Mesenchymal stem cell (in vitro differentiated cells and primary cell): ENCODE measurements around the gene P3H4.
"Not testable (repeated sequence)": the region's sequence is repeated elsewhere in the genome, so short reads cannot be mapped to it uniquely, and the experiment has no call there.

ENCODE experiments used
- DNase-seq: peaks from one replicate; pipeline ENCODE4 v3.0.0-alpha.2; 2013
- H2AFZ ChIP-seq: one replicate; pipeline ENCODE4 v1.6.1; 2013; ENCODE audit warnings: low read depth, mild to moderate bottlenecking, control low read depth, inconsistent platforms, low read length, moderate library complexity
- H2AK5ac ChIP-seq: 2 replicates; pipeline ENCODE4 v1.6.1; 2013; ENCODE audit warnings: low read length, moderate library complexity, mild to moderate bottlenecking, inconsistent platforms; ENCODE audit not compliant: severe bottlenecking
- H2BK120ac ChIP-seq: one replicate; pipeline ENCODE4 v1.6.1; 2013; ENCODE audit warnings: low read depth, mild to moderate bottlenecking, inconsistent platforms, low read length, moderate library complexity
- H2BK12ac ChIP-seq, 2 experiments: one replicate each; pipeline ENCODE4 v1.6.1; 2013; ENCODE audit warnings: inconsistent platforms in 2 of 2, low read length in 2 of 2, mild to moderate bottlenecking in 2 of 2, moderate library complexity in 2 of 2, control low read depth in 1 of 2
- H2BK15ac ChIP-seq: one replicate; pipeline ENCODE4 v1.6.1; 2013; ENCODE audit warnings: mild to moderate bottlenecking, low read depth, inconsistent platforms; ENCODE audit not compliant: poor library complexity, severe bottlenecking
- H2BK5ac ChIP-seq: 2 replicates; pipeline ENCODE4 v1.6.1; 2013; ENCODE audit warnings: low read depth, mild to moderate bottlenecking, low read length, control low read depth, inconsistent platforms; ENCODE audit not compliant: poor library complexity, severe bottlenecking
- H3K14ac ChIP-seq, 2 experiments: one replicate each; pipeline ENCODE4 v1.6.1; 2013; ENCODE audit warnings: inconsistent platforms in 2 of 2, low read length in 2 of 2, control low read depth in 1 of 2, mild to moderate bottlenecking in 1 of 2, moderate library complexity in 1 of 2
- H3K18ac ChIP-seq, 2 experiments: one replicate each; pipeline ENCODE4 v1.6.1; 2013; ENCODE audit warnings: inconsistent platforms in 2 of 2, low read length in 2 of 2, control low read depth in 1 of 2, low read depth in 1 of 2, mild to moderate bottlenecking in 1 of 2
- H3K23ac ChIP-seq, 2 experiments: one replicate each; pipeline ENCODE4 v1.6.1; 2013; ENCODE audit warnings: inconsistent platforms in 2 of 2, low read length in 2 of 2, mild to moderate bottlenecking in 2 of 2, moderate library complexity in 2 of 2, control low read depth in 1 of 2
- H3K27ac ChIP-seq: 2 replicates; pipeline ENCODE4 v1.5.1; 2013; ENCODE audit warnings: mild to moderate bottlenecking, moderate library complexity, low read length, control low read depth, inconsistent platforms; ENCODE audit not compliant: poor library complexity, severe bottlenecking
- H3K27me3 ChIP-seq, 2 experiments: 2 replicates each; pipeline versions ENCODE4 v1.6.1 to v1.7.0; 2013; ENCODE audit warnings: low read length in 2 of 2, mild to moderate bottlenecking in 2 of 2, moderate library complexity in 2 of 2, control low read depth in 1 of 2, inconsistent platforms in 1 of 2; ENCODE audit not compliant: control insufficient read depth in 1 of 2, insufficient read depth in 1 of 2
- H3K36me3 ChIP-seq, 2 experiments: 2 replicates each; pipeline versions ENCODE4 v1.6.1 to v1.7.0; 2013; ENCODE audit warnings: low read length in 2 of 2, control low read depth in 1 of 2, inconsistent platforms in 1 of 2, low read depth in 1 of 2, mild to moderate bottlenecking in 1 of 2; ENCODE audit not compliant: insufficient read depth in 2 of 2, control insufficient read depth in 1 of 2
- H3K4ac ChIP-seq, 2 experiments: one replicate each; pipeline ENCODE4 v1.6.1; 2013; ENCODE audit warnings: inconsistent platforms in 2 of 2, low read length in 2 of 2, mild to moderate bottlenecking in 2 of 2, moderate library complexity in 2 of 2, control low read depth in 1 of 2, low read depth in 1 of 2
- H3K4me1 ChIP-seq: 2 replicates; pipeline ENCODE4 v1.6.1; 2013; ENCODE audit warnings: low read depth, low read length, control low read depth; ENCODE audit not compliant: control insufficient read depth, insufficient read depth
- H3K4me2 ChIP-seq: 2 replicates; pipeline ENCODE4 v1.6.1; 2013; ENCODE audit warnings: low read length, mild to moderate bottlenecking, inconsistent platforms; ENCODE audit not compliant: poor library complexity, severe bottlenecking
- H3K4me3 ChIP-seq, 2 experiments: 2 replicates each; pipeline versions ENCODE4 v1.5.1 to v1.7.0; 2013; ENCODE audit warnings: low read length in 2 of 2, mild to moderate bottlenecking in 2 of 2, control low read depth in 1 of 2, low read depth in 1 of 2; ENCODE audit not compliant: insufficient read depth in 1 of 2
- H3K79me1 ChIP-seq: replicated peaks from 2 replicates; pipeline ENCODE4 v1.6.1; 2013; ENCODE audit warnings: mild to moderate bottlenecking, control low read depth, low read length, inconsistent platforms; ENCODE audit not compliant: poor library complexity, severe bottlenecking
- H3K9ac ChIP-seq: 2 replicates; pipeline ENCODE4 v1.7.0; 2013; ENCODE audit warnings: mild to moderate bottlenecking, low read length, moderate library complexity
- H3K9me3 ChIP-seq: 2 replicates; pipeline ENCODE4 v1.7.0; 2013; ENCODE audit warnings: mild to moderate bottlenecking, low read length; ENCODE audit not compliant: control insufficient read depth
- H4K8ac ChIP-seq: one replicate; pipeline ENCODE4 v1.6.1; 2013; ENCODE audit warnings: inconsistent platforms, mild to moderate bottlenecking, low read length, moderate library complexity
- H4K91ac ChIP-seq: one replicate; pipeline ENCODE4 v1.6.1; 2013; ENCODE audit warnings: mild to moderate bottlenecking, low read length, inconsistent platforms
- WGBS: methylation state at CpG from one replicate; pipeline ENCODE4 v1.1.7; 2013; ENCODE audit warnings: mixed read lengths; 5-methylcytosine and 5-hydroxymethylcytosine counted together

Gene P3H4

DNA sequence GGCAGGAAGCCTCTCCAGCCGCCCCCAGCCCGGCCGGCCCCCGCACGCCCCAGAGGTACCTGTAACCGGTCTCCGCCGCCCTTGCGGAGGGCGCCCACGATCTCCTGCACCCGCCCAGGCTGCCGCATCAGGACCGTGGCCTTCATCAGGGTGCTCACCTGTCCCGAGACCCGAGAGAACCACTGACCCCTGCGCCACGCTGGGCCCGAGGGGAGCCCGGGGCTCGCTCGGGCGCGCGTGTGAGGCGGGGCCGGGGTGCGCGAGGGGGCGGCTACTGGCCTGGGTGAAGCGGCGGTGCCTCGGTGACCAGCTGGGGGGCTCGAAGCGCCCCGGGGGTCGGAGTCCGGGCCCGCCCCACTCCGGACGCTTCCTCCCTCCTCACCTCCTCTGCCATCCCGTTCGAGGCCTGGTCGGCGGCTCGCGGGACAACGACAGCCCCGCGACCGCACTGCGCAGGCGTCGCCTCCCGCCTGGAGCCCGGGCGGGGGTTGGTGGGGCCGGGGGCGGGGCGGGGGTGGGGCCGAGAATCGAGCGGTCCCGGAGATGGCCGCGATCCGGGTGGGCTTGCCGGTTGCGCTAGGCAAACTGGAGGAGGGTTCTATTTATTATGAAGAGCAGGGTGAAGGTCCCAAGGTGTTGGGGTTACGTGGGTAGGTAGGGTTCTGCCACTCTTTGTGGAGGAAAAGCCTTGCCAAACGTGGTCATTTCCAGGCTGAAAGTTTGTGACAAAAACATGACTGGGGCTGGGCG is 24.2 kb upstream of the P3H4 start, which contains the start of gene NT5C3B:
Gene NT5C3B (minus strand): TSS at position 433 of the 750 bp plus-strand sequence. CDS start 39 bp downstream, at position 394.
- Histone ChIP-seq H4K91ac (no peak within 1 kb of the TSS), H2AFZ (peak within 1 kb of the TSS; percentile 72), H3K79me1 (peaks cover 10% of the 10 kb centered on the region), H2BK5ac (no peak within 1 kb of the TSS), H4K8ac (peak within 1 kb of the TSS; percentile 66), H3K23ac (peak within 1 kb of the TSS in 1 of 2 experiments; percentile 70), H3K9ac (peak within 1 kb of the TSS; percentile 88), H3K4me2 (peak within 1 kb of the TSS; percentile 75), H2BK12ac (peak within 1 kb of the TSS in 1 of 2 experiments; percentile 17), H3K9me3 (no peaks in the 10 kb centered on the region), H3K4ac (peak within 1 kb of the TSS; percentile 15 to 60), H3K27ac (no peak within 1 kb of the TSS), H3K36me3 (peaks cover 11 to 31% of the 10 kb centered on the region in 2 experiments), H3K18ac (peak within 1 kb of the TSS; percentile 18 to 31), H3K14ac (peak within 1 kb of the TSS in 1 of 2 experiments; percentile 53), H2BK15ac (no peak within 1 kb of the TSS), H3K27me3 (no peaks in the 10 kb centered on the region), H2BK120ac (peak within 1 kb of the TSS; percentile 35), H3K4me3 (peak within 1 kb of the TSS; percentile 87 to 88), H3K4me1 (peaks cover 6% of the 10 kb centered on the region), H2AK5ac (peak within 1 kb of the TSS; percentile 27)
- peak; percentile 41 for DNase-seq
- WGBS: 9% methylated on average over 57 of the region's 72 CpGs

DNA sequence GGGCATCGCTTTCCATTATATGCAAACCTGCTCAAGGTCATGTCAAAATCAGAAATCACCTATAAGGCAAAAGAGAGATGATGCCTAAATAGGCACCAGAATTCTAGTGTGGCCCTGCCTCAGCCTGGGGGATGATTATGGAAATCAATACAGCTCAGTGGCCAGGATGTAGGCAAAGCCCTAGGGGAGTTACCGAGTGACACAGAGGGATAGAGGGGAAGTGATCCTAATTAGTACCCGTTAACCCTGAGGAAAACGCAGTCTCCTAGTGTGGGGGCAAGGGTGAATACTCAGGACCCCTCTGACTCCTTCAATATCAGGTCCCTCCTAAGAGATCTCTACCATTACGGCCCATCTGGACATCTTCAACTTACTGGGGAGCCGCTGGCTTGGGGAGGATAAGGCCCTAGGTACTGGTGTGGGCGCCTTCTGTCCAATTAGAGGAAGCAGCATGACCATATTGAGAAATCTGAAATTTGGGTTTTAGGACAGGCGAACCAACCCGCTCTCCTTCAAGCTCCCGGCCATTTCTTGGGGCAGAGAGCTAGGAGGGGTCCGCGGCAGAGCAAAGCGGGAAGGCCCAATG is 23.6 kb upstream of the P3H4 start:
- H3K23ac ChIP-seq: peak overlapping the region in 1 of 2 experiments; percentile 70
- no peaks in the 10 kb centered on the region for H3K27me3 ChIP-seq
- H3K18ac ChIP-seq: peak overlapping the region in 1 of 2 experiments; percentile 31
- peak overlapping the region; percentile 65 for H4K8ac ChIP-seq
- H3K4me1 ChIP-seq: peaks cover 6% of the 10 kb centered on the region
- H3K14ac ChIP-seq: no peak overlapping the region
- no peak overlapping the region for H2AK5ac ChIP-seq
- H2BK15ac ChIP-seq: no peak overlapping the region
- H3K4me3 ChIP-seq: peak overlapping the region; percentile 87 to 88
- peak overlapping the region; percentile 88 for H3K9ac ChIP-seq
- H2AFZ ChIP-seq: peak overlapping the region; percentile 48
- H2BK120ac ChIP-seq: peak overlapping the region; percentile 35
- H2BK5ac ChIP-seq: no peak overlapping the region
- H4K91ac ChIP-seq: no peak overlapping the region
- peak overlapping the region in 1 of 2 experiments; percentile 60 for H3K4ac ChIP-seq
- H3K4me2 ChIP-seq: peak overlapping the region; percentile 75
- no peak overlapping the region for H2BK12ac ChIP-seq
- H3K27ac ChIP-seq: no peak overlapping the region
- no peaks in the 10 kb centered on the region for H3K9me3 ChIP-seq
- WGBS: 34% methylated on average over 11 of the region's 13 CpGs
- peaks cover 10% of the 10 kb centered on the region for H3K79me1 ChIP-seq
- peaks cover 11 to 37% of the 10 kb centered on the region in 2 experiments for H3K36me3 ChIP-seq
- no peak for DNase-seq

DNA sequence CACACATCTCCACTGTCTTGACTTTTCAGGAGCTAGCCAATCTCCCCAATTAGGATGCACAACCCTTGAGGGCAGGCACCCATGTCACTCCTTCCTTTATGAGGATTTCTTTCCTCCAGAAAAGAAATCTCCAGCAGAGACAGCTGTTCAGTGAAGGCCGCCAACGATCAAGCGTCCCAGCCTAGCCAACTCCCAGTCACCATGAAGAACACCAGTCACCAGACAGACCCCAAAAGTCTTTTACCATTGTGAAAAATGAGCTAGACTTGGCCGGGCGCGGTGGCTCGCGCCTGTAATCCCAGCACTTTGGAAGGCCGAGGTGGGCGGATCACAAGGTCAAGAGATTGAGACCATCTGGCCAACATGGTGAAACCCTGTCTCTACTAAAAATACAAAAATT is 18.2 kb upstream of the P3H4 start:
- H2AFZ ChIP-seq, H3K18ac ChIP-seq: not testable (repeated sequence)

DNA sequence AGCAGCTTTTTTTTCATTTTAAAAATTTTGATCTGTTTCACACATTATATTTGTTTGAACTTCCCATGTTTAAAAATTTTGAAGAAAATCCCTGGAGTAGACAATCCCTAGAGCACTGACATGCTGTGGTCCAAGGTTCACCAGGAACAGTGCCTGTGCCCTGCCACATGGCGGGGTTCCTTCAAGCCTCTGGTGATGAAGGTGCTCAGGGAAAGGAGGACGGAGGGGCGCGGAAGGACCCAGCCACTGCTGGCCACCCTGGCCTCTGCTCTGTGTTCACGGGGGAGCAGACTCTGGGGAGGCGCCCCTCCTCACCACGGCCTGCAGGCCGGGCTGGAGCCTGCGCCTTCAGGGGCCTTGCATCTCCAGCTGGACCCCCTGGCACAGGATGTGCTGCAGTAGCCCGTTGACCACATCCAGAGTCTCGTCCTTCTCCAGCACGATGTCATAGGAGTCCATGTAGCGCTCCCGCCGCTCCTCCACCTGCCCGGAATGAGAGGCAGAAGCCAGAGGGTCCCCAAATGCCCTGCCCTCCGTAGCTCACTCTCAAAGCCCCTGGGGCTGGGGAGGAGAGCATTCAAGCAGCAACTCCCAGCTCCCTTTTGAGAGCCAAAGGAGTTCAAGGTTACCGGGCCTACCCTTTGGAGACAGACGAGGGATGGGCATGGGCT is 13.6 kb upstream of the P3H4 start:
- Histone ChIP-seq H3K4me3 (no peak overlapping the region), H3K4me2 (no peak overlapping the region), H2BK15ac (no peak overlapping the region), H3K36me3 (peaks cover 51 to 67% of the 10 kb centered on the region in 2 experiments), H4K8ac (no peak overlapping the region), H3K27me3 (no peaks in the 10 kb centered on the region), H2BK12ac (no peak overlapping the region), H3K23ac (no peak overlapping the region), H2BK120ac (no peak overlapping the region), H3K18ac (no peak overlapping the region), H3K4me1 (peaks cover 3% of the 10 kb centered on the region), H4K91ac (no peak overlapping the region), H3K27ac (no peak overlapping the region), H2BK5ac (no peak overlapping the region), H3K14ac (no peak overlapping the region), H3K9ac (no peak overlapping the region), H2AK5ac (no peak overlapping the region), H3K4ac (no peak overlapping the region), H2AFZ (no peak overlapping the region), H3K9me3 (no peaks in the 10 kb centered on the region), H3K79me1 (peaks cover 11% of the 10 kb centered on the region)
- 94% methylated on average over 19 of the region's 19 CpGs for WGBS
- DNase-seq: no peak

More for the DNA sequence above, 18.2 kb upstream of the P3H4 start:
- H3K14ac ChIP-seq, H3K4me3 ChIP-seq, H3K23ac ChIP-seq, H2BK12ac ChIP-seq, H4K91ac ChIP-seq, H3K9me3 ChIP-seq, H3K4me2 ChIP-seq, H2BK5ac ChIP-seq, H2AK5ac ChIP-seq, H3K4me1 ChIP-seq, H3K27ac ChIP-seq, H3K79me1 ChIP-seq, H3K4ac ChIP-seq, H4K8ac ChIP-seq, DNase-seq, H2BK120ac ChIP-seq, H3K9ac ChIP-seq, H3K27me3 ChIP-seq, H2BK15ac ChIP-seq: not testable (repeated sequence)
- H3K36me3 ChIP-seq: peaks cover 43 to 74% of the 10 kb centered on the region in 2 experiments
- 90% methylated on average over 10 of the region's 10 CpGs for WGBS
